K562 (cell line): ENCODE measurements around the gene BTBD2. TPM values are rescaled to one million over a fixed set of nuclear protein-coding genes. Genes with fewer than 3 reads are reported as not detected.

Source experiments
- CC2D1A ChIP-seq: fragments of 450-650 bp; IDR thresholded peaks from 2 replicates; pipeline ENCODE4 v1.6.1; 2017; ENCODE audit warnings: mild to moderate bottlenecking
- DMBX1 ChIP-seq: fragments of 250-450 bp; sonication (Bioruptor Pico); IDR thresholded peaks from 2 replicates; pipeline ENCODE4 v1.8.0; 2022; ENCODE audit warnings: inconsistent platforms, mild to moderate bottlenecking, moderate library complexity, borderline replicate concordance
- ELF1 ChIP-seq: fragments of 200-800 bp; sonication (Bioruptor generic); IDR thresholded peaks from 2 replicates; pipeline ENCODE4 v1.6.1; 2016; ENCODE audit warnings: missing genetic modification characterization, missing compliant biosample characterization
- ELF2 ChIP-seq: fragments of 250-450 bp; sonication (Bioruptor Pico); IDR thresholded peaks from 2 replicates; pipeline ENCODE4 v1.5.0; 2021; ENCODE audit warnings: mild to moderate bottlenecking
- EP400 ChIP-seq: fragments of 450-650 bp; IDR thresholded peaks from 2 replicates; pipeline ENCODE4 v1.6.1; 2017; ENCODE audit warnings: antibody characterized with exemption, mild to moderate bottlenecking, moderate library complexity
- ESRRB ChIP-seq: fragments of 250-450 bp; sonication (Bioruptor Pico); IDR thresholded peaks from 2 replicates; pipeline ENCODE4 v1.5.0; 2020; ENCODE audit warnings: mild to moderate bottlenecking, moderate library complexity, borderline replicate concordance
- HDGF ChIP-seq: fragments of 450-650 bp; IDR thresholded peaks from 2 replicates; pipeline ENCODE4 v1.6.1; 2016
- HMG20B ChIP-seq: fragments of 250-450 bp; sonication (Bioruptor Pico); IDR thresholded peaks from 2 replicates; pipeline ENCODE4 v1.5.0; 2021; ENCODE audit warnings: mild to moderate bottlenecking
- KLF6 ChIP-seq: fragments of 250-450 bp; sonication (Bioruptor Pico); IDR thresholded peaks from 2 replicates; pipeline ENCODE4 v1.4.0; 2020; ENCODE audit warnings: mild to moderate bottlenecking, moderate library complexity, borderline replicate concordance
- NR2C2 ChIP-seq, 2 experiments: fragments of 200-800 bp in 1 of 2; sonication (Bioruptor generic) in 1 of 2; sonication (generic) in 1 of 2; formaldehyde crosslinking in 1 of 2; IDR thresholded peaks; 2 replicates each; pipeline versions ENCODE4 v1.6.1 to v1.8.0; 2016 to 2022; ENCODE audit warnings: mild to moderate bottlenecking in 1 of 2, missing compliant biosample characterization in 1 of 2, missing genetic modification characterization in 1 of 2, missing genetic modification reagents in 1 of 2
- RBM17 ChIP-seq: fragments of 200-400 bp; formaldehyde crosslinking; IDR thresholded peaks from 2 replicates; pipeline ENCODE4 v1.6.1; 2017; ENCODE audit warnings: low read depth, mild to moderate bottlenecking, low read length, borderline replicate concordance
- SMAD4 ChIP-seq: fragments of 250-450 bp; sonication (Bioruptor Pico); conservative IDR thresholded peaks from 2 replicates; pipeline ENCODE4 v1.8.0; 2021; ENCODE audit warnings: inconsistent platforms, mild to moderate bottlenecking, moderate library complexity
- SP2 ChIP-seq: IDR thresholded peaks from 2 replicates; pipeline ENCODE4 v1.6.1; 2011; ENCODE audit warnings: mild to moderate bottlenecking, low read depth, low read length, moderate library complexity; ENCODE audit not compliant: poor library complexity, severe bottlenecking; ENCODE audit errors: extremely low read depth
- SPI1 ChIP-seq: IDR thresholded peaks from 2 replicates; pipeline ENCODE4 v1.6.1; 2011; ENCODE audit warnings: low read depth, low read length, control low read depth, borderline replicate concordance
- SREBF2 ChIP-seq: sonication (generic); formaldehyde crosslinking; IDR thresholded peaks from 2 replicates; pipeline ENCODE4 v1.4.0; 2020; ENCODE audit warnings: mild to moderate bottlenecking, missing genetic modification reagents
- ZFX ChIP-seq: sonication (generic); formaldehyde crosslinking; IDR thresholded peaks from 2 replicates; pipeline ENCODE4 v1.8.0; 2022; ENCODE audit warnings: mild to moderate bottlenecking, missing genetic modification reagents, moderate library complexity
- ZNF175 ChIP-seq: fragments of 200-800 bp; sonication (Bioruptor generic); IDR thresholded peaks from 2 replicates; pipeline ENCODE4 v1.6.1; 2016; ENCODE audit warnings: low read depth, mild to moderate bottlenecking, missing genetic modification characterization, missing compliant biosample characterization
- ZNF717 ChIP-seq: fragments of 250-450 bp; sonication (Bioruptor Pico); IDR thresholded peaks from 2 replicates; pipeline ENCODE4 v1.5.0; 2021
- ZNF76 ChIP-seq: fragments of 250-450 bp; sonication (Bioruptor Pico); IDR thresholded peaks from 2 replicates; pipeline ENCODE4 v1.4.0; 2020; ENCODE audit warnings: mild to moderate bottlenecking, moderate library complexity, borderline replicate concordance
- ZNF77 ChIP-seq: fragments of 250-450 bp; sonication (Bioruptor Pico); IDR thresholded peaks from 2 replicates; pipeline ENCODE4 v1.5.0; 2020
- polyA plus RNA-seq, 8 experiments: library from polyadenylated mRNA; depleted of rRNA in 4 of 8; stranded (reverse) in 5 of 8; unstranded in 3 of 8; fragments of >200 nt; fragmentation: Nextera tagmentation in 2 of 8; fragmentation: Illumina TruSeq in 1 of 8; extraction: Ambion mirVana in 2 of 8; extraction: Trizol in 1 of 8; gene quantifications; 2 replicates each; pipeline versions ENCODE4 v1.2.1 to v1.2.3, GENCODE V29; 2011 to 2014; ENCODE audit warnings: inconsistent platforms in 1 of 8, missing spikeins in 1 of 8
- total RNA-seq, 7 experiments: library from RNA; depleted of rRNA in 6 of 7; stranded (reverse); fragments of >200 nt in 6 of 7; fragmentation: Illumina TruSeq in 2 of 7; extraction: Trizol in 2 of 7; gene quantifications; 2 replicates each; pipeline versions ENCODE4 v1.2.1 to v1.2.3, GENCODE V29; 2011 to 2021; ENCODE audit warnings: low replicate concordance in 1 of 7
- TF ChIP-seq, protein P1 (sequence below): fragments of 450-650 bp; formaldehyde crosslinking; IDR thresholded peaks from 2 replicates; pipeline ENCODE4 v1.4.0; 2020; ENCODE audit warnings: mild to moderate bottlenecking
- TF ChIP-seq, protein P2 (sequence below): IDR thresholded peaks from 3 replicates; pipeline ENCODE4 v1.6.1; 2011; ENCODE audit warnings: borderline replicate concordance, mild to moderate bottlenecking; ENCODE audit not compliant: insufficient read length, insufficient read depth
- TF ChIP-seq, protein P3 (sequence below): fragments of 450-650 bp; IDR thresholded peaks from 2 replicates; pipeline ENCODE4 v1.6.1; 2016; ENCODE audit warnings: low read depth, mild to moderate bottlenecking, moderate library complexity

Gene BTBD2
- total and polyA plus RNA-seq, 9 of the 15 experiments (the other 6 are each of a cell fraction or from before 2014, with no cell fraction given): 0.10 to 15.6 (median 6.9) TPM

DNA sequence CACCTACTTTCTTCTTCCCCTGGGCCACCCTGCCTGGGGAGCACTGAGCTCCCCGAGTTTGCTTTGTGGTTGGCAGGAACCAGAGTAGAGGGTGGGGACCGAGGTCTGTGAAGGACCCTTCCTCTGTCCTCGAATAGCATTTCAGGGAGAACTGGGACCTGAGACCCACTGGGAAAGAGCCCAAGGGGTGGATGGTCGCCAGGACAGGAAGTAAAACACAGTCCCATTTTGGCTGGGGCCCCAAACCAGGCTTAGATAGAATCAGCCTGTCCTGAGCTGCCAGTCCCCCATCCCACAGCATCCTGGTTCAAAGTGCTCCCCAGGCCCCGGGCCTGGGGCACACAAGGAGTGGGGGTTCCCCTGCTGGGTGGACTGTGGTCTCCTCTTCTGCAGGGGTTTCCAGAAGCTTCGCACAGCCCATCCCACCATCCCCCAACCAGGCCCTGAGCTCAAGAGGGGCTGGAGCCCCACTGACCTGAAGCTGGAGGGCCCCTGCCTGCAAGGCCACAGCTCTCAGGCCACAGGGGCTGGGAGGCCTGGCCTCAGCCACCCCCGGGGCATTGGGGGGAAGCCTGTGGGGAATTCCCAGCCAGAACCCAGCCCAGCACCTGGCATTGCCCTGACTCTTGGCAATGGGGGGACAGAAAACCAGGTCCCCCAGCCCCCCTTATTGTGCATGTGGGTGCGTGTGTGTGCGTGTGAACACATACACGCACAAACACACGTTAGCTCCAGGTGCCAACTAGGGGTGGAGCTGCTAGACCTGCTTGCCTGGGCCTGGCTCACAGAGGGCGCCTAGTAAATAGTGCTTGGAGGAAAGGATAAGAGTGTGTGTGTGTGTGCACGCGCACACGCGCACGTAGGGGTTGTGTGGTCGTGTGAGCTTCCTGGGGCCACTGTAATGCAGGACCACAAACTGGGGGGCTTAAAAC, 36.5 kb upstream of the BTBD2 start (continued):
- TF ChIP-seq ZNF77: no peak
- no peak for TF ChIP-seq SP2
- no peak for TF ChIP-seq SREBF2 (CRISPR knock-in tag)
- no peak for TF ChIP-seq RBM17
- TF ChIP-seq HMG20B (CRISPR knock-in tag): no peak
- 0 out of 2 replicates have a peak, but pooled peaks have one; percentile 15 for TF ChIP-seq ZNF175 (CRISPR knock-in tag)
- TF ChIP-seq, protein P1, sequence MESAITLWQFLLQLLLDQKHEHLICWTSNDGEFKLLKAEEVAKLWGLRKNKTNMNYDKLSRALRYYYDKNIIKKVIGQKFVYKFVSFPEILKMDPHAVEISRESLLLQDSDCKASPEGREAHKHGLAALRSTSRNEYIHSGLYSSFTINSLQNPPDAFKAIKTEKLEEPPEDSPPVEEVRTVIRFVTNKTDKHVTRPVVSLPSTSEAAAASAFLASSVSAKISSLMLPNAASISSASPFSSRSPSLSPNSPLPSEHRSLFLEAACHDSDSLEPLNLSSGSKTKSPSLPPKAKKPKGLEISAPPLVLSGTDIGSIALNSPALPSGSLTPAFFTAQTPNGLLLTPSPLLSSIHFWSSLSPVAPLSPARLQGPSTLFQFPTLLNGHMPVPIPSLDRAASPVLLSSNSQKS: peak; percentile 58; the same call in 1 of the 2 replicates
- peak; percentile 14; the same call in 1 of the 2 replicates for TF ChIP-seq SPI1
- peak; percentile 27; the same call in 1 of the 2 replicates for TF ChIP-seq ELF1
- no peak for TF ChIP-seq ESRRB (CRISPR knock-in tag)
- peak; percentile 62; the same call in 1 of the 2 replicates for TF ChIP-seq KLF6
- TF ChIP-seq, protein P2, sequence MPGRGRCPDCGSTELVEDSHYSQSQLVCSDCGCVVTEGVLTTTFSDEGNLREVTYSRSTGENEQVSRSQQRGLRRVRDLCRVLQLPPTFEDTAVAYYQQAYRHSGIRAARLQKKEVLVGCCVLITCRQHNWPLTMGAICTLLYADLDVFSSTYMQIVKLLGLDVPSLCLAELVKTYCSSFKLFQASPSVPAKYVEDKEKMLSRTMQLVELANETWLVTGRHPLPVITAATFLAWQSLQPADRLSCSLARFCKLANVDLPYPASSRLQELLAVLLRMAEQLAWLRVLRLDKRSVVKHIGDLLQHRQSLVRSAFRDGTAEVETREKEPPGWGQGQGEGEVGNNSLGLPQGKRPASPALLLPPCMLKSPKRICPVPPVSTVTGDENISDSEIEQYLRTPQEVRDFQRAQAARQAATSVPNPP: no peak
- peak; percentile 91 for TF ChIP-seq HDGF
- 0 out of 2 replicates have a peak, but pooled peaks have one; percentile 43 for TF ChIP-seq CC2D1A
- TF ChIP-seq NR2C2 (CRISPR knock-in tag; IDR thresholded peaks at IDR 0.05): 0 out of 2 replicates have a peak, but pooled peaks have one; percentile 8
- 0 out of 2 replicates have a peak, but pooled peaks have one; percentile 8 for TF ChIP-seq NR2C2 (tag; IDR thresholded peaks at IDR 0.05)
- no peak for TF ChIP-seq ZNF76
- TF ChIP-seq ZNF717: 0 out of 2 replicates have a peak, but pooled peaks have one; percentile 45
- 0 out of 2 replicates have a peak, but pooled peaks have one; percentile 22 for TF ChIP-seq SMAD4 (CRISPR knock-in tag)
- TF ChIP-seq, protein P3, sequence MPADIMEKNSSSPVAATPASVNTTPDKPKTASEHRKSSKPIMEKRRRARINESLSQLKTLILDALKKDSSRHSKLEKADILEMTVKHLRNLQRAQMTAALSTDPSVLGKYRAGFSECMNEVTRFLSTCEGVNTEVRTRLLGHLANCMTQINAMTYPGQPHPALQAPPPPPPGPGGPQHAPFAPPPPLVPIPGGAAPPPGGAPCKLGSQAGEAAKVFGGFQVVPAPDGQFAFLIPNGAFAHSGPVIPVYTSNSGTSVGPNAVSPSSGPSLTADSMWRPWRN: no peak
- peak; percentile 47; the same call in 1 of the 2 replicates for TF ChIP-seq ZFX (CRISPR knock-in tag)
- no peak for TF ChIP-seq ELF2 (CRISPR knock-in tag)
- TF ChIP-seq EP400: no peak
- TF ChIP-seq DMBX1 (CRISPR knock-in tag): 0 out of 2 replicates have a peak, but pooled peaks have one; percentile 8
